Right lobe of liver (tissue), 6 donors: Measurements from ENCODE around the gene MLXIPL. TPM values are rescaled to one million over a fixed set of nuclear protein-coding genes. Genes with fewer than 3 reads are reported as not detected.

ENCODE experiments used
- ATAC-seq, 4 donors: fragments of 200-7000 bp; cut with Tn5 transposase; one replicate each; pipeline ENCODE4 v1.9.1; 2020; ENCODE audit warnings: mild to moderate bottlenecking in 4 of 4, moderate library complexity in 4 of 4
- DNase-seq, 3 donors: peaks; one replicate each; pipeline ENCODE4 v3.0.0-alpha.2; 2020
- H3K27ac ChIP-seq, 3 donors: fragments of 200-600 bp; one replicate each; pipeline ENCODE4 v1.8.0; 2022
- H3K27me3 ChIP-seq, 2 donors: fragments of 200-600 bp; one replicate each; pipeline ENCODE4 v1.8.0; 2022
- H3K36me3 ChIP-seq, 4 donors: fragments of 200-600 bp; sonication (generic) in 1 of 4; one replicate each; pipeline versions ENCODE4 v1.5.1 to v1.8.0; 2017 to 2022; ENCODE audit warnings: control low read depth in 1 of 4
- H3K4me1 ChIP-seq, 4 donors: fragments of 200-600 bp; sonication (generic) in 1 of 4; one replicate each; pipeline versions ENCODE4 v1.5.1 to v1.8.0; 2017 to 2022; ENCODE audit warnings: control low read depth in 1 of 4
- H3K4me3 ChIP-seq, 3 donors: fragments of 200-600 bp; one replicate each; pipeline ENCODE4 v1.8.0; 2022
- H3K9me3 ChIP-seq, 4 donors: fragments of 200-600 bp; sonication (generic) in 1 of 4; one replicate each; pipeline versions ENCODE4 v1.5.1 to v1.8.0; 2017 to 2022; ENCODE audit warnings: control low read depth in 1 of 4
- CTCF ChIP-seq, 4 donors: fragments of 200-600 bp in 3 of 4; fragments of 450-650 bp in 1 of 4; IDR thresholded peaks; one replicate each; pipeline versions ENCODE4 v1.5.1 to v1.8.0; 2016 to 2022; ENCODE audit warnings: antibody characterized with exemption in 4 of 4, mild to moderate bottlenecking in 2 of 4
- POLR2A ChIP-seq: fragments of 450-650 bp; IDR thresholded peaks from one replicate; pipeline ENCODE4 v1.6.1; 2017; ENCODE audit warnings: antibody characterized with exemption, mild to moderate bottlenecking
- WGBS: methylation state at CpG from one replicate; pipeline ENCODE4 v1.1.6; 2018; ENCODE audit warnings: low coverage, low lambda C conversion rate; ENCODE audit not compliant: insufficient coverage; ENCODE audit errors: missing lambda C conversion rate; 5-methylcytosine and 5-hydroxymethylcytosine counted together
- intact Hi-C, 2 donors: fragments of 100-400 bp; cut with DNase I; formaldehyde crosslinking; loops; one replicate each; pipeline versions ENCODE4 v1.11.2 to v1.14.1; 2022
- total RNA-seq, 6 experiments: library from RNA; depleted of rRNA in 2 of 6; stranded (reverse); fragments of >200 nt in 2 of 6; fragmentation: NEBNext Ultra II Directional in 3 of 6; extraction: Animal tissue kit (Norgen Biotek cat#: 25700) in 3 of 6; gene quantifications; one replicate each; pipeline versions ENCODE4 v1.1.0 to v1.2.4, GENCODE V29; 2016 to 2023
- donor health status: DM: no; HTN: yes; CAD: no.
- donor health status: DM: no; HTN: no; CAD: no.
- donor health status: DM: no; HTN: no; CAD: no.
- donor health status: DM: no; HTN: yes; CAD: no.
- donor health status: DM: no; HTN: yes; CAD: no.

The MLXIPL gene
- total RNA-seq, 6 experiments from 2014 or later, result 53.5 to 552 (median 225) TPM

- H3K27ac ChIP-seq, result no peak overlapping the region
- WGBS, result 100% methylated on average over 2 of the region's 6 CpGs
- no peaks in the 10 kb centered on the region for H3K27me3 ChIP-seq
- no peak for ATAC-seq
- H3K4me3 ChIP-seq, result no peak overlapping the region
- TF ChIP-seq POLR2A, result no peak
- no peak for TF ChIP-seq CTCF (IDR thresholded peaks at IDR 0.05)
- DNase-seq, result peak in 1 of 3 donors; percentile 24
- H3K9me3 ChIP-seq, result no peaks in the 10 kb centered on the region
- intact Hi-C loops, result no loop called here
- peaks cover 0 to 50% (median 36%) of the 10 kb centered on the region in 4 donors for H3K36me3 ChIP-seq
- H3K4me1 ChIP-seq, result peaks cover 0 to 9% (median 2%) of the 10 kb centered on the region in 4 donors
Measured at GRCh38 chr7:73572767-73573186, 51.5 kb downstream of the MLXIPL start.

GRCh38 chr7:73570977-73571376, 53.3 kb downstream of the MLXIPL start:
- Histone ChIP-seq H3K27me3 (no peaks in the 10 kb centered on the region), H3K27ac (no peak overlapping the region), H3K36me3 (peaks cover 0 to 50% (median 36%) of the 10 kb centered on the region in 4 donors), H3K4me1 (no peaks in the 10 kb centered on the region), H3K4me3 (no peak overlapping the region), H3K9me3 (no peaks in the 10 kb centered on the region)
- ATAC-seq (no peak), DNase-seq (peak in 1 of 3 donors; percentile 41)
- WGBS, result 69% methylated on average over 2 of the region's 10 CpGs
- intact Hi-C loops, result no loop called here
- TF ChIP-seq POLR2A (no peak), CTCF (IDR thresholded peaks at IDR 0.05) (no peak)

- 100% methylated on average over 1 of the region's 22 CpGs for WGBS
Measured at GRCh38 chr7:73570521-73570920, 53.8 kb downstream of the MLXIPL start.

GRCh38 chr7:73569042-73569608, 55.2 kb downstream of the MLXIPL start:
- ATAC-seq (no peak), DNase-seq (no peak)
- Histone ChIP-seq H3K36me3 (peaks cover 0 to 45% (median 32%) of the 10 kb centered on the region in 4 donors), H3K4me3 (no peak overlapping the region), H3K27ac (no peak overlapping the region), H3K27me3 (no peaks in the 10 kb centered on the region), H3K9me3 (no peaks in the 10 kb centered on the region), H3K4me1 (no peaks in the 10 kb centered on the region)
- no peak for TF ChIP-seq CTCF (IDR thresholded peaks at IDR 0.05)
- no peak for TF ChIP-seq POLR2A
- intact Hi-C loops, result no loop called here
- WGBS, result 82% methylated on average over 4 of the region's 5 CpGs

More at GRCh38 chr7:73570521-73570920, 53.8 kb downstream of the MLXIPL start:
- TF ChIP-seq CTCF (IDR thresholded peaks at IDR 0.05) (no peak), POLR2A (no peak)
- ATAC-seq (no peak), DNase-seq (peak in 1 of 3 donors; percentile 39)
- Histone ChIP-seq H3K36me3 (peaks cover 0 to 50% (median 36%) of the 10 kb centered on the region in 4 donors), H3K4me3 (no peak overlapping the region), H3K27ac (no peak overlapping the region), H3K27me3 (no peaks in the 10 kb centered on the region), H3K4me1 (no peaks in the 10 kb centered on the region), H3K9me3 (no peaks in the 10 kb centered on the region)
- intact Hi-C loops, result no loop called here
